ENCODE results near the gene FANCC. TPM values are rescaled to one million over a fixed set of nuclear protein-coding genes. Genes with fewer than 3 reads are reported as not detected.

The FANCC gene
- total RNA-seq, 2 experiments from 2014 or later: 5.7 to 6.3 TPM

GRCh38 chr9:95177617-95178016 lies 139.9 kb downstream of the FANCC start:
- ATAC-seq (ENCODE audit: poor library complexity): no peak
- Mint-ChIP-seq H3K36me3 (ENCODE audit: low read depth) (no peaks in the 10 kb centered on the region), H3K4me1 (ENCODE audit: low read depth) (no peaks in the 10 kb centered on the region), H3K9me3 (no peaks in the 10 kb centered on the region), H3K4me3 (no peak overlapping the region), H3K27me3 (no peaks in the 10 kb centered on the region), H3K27ac (no peak overlapping the region)
- no peaks in the 10 kb centered on the region for H3K27me3 ChIP-seq (ENCODE audit: control insufficient read depth in 1 of 2, insufficient read depth in 2 of 2, low read length in 2 of 2)
- DNase-seq: no peak
- ChIA-PET POLR2A (no interaction called here), CTCF (interaction anchor here (0.8 kb wide), 1 partner anchor 10 kb away, joined by 3 read pairs; no protein-coding TSS in a partner anchor)
- H3K36me3 ChIP-seq (ENCODE audit: insufficient read depth, low read length): no peaks in the 10 kb centered on the region
- no peak overlapping the region for H3K4me3 ChIP-seq (ENCODE audit: low read length)
- no peak overlapping the region for H3K27ac ChIP-seq (ENCODE audit: low read depth in 1 of 2, low read length in 2 of 2)
- H3K4me1 ChIP-seq (ENCODE audit: insufficient read depth, low read length): no peaks in the 10 kb centered on the region
- TF ChIP-seq, protein P1, sequence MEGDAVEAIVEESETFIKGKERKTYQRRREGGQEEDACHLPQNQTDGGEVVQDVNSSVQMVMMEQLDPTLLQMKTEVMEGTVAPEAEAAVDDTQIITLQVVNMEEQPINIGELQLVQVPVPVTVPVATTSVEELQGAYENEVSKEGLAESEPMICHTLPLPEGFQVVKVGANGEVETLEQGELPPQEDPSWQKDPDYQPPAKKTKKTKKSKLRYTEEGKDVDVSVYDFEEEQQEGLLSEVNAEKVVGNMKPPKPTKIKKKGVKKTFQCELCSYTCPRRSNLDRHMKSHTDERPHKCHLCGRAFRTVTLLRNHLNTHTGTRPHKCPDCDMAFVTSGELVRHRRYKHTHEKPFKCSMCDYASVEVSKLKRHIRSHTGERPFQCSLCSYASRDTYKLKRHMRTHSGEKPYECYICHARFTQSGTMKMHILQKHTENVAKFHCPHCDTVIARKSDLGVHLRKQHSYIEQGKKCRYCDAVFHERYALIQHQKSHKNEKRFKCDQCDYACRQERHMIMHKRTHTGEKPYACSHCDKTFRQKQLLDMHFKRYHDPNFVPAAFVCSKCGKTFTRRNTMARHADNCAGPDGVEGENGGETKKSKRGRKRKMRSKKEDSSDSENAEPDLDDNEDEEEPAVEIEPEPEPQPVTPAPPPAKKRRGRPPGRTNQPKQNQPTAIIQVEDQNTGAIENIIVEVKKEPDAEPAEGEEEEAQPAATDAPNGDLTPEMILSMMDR (IDR thresholded peaks at IDR 0.05): no peak
- intact Hi-C loops (cut with DNase I, micrococcal nuclease): loop anchor here in 1 of 2 experiments (5.0 kb wide), 1 partner anchor 495 kb away; no protein-coding TSS in a partner anchor
- no peaks in the 10 kb centered on the region for H3K9me3 ChIP-seq (ENCODE audit: control insufficient read depth in 1 of 2, insufficient read depth in 1 of 2, low read length in 2 of 2)

GRCh38 chr9:95176755-95177319 lies 140.7 kb downstream of the FANCC start:
- Histone ChIP-seq H3K27ac (ENCODE audit: low read depth in 1 of 2, low read length in 2 of 2) (no peak overlapping the region), H3K4me1 (ENCODE audit: insufficient read depth, low read length) (no peaks in the 10 kb centered on the region), H3K9me3 (ENCODE audit: control insufficient read depth in 1 of 2, insufficient read depth in 1 of 2, low read length in 2 of 2) (no peaks in the 10 kb centered on the region), H3K27me3 (ENCODE audit: control insufficient read depth in 1 of 2, insufficient read depth in 2 of 2, low read length in 2 of 2) (no peaks in the 10 kb centered on the region), H3K36me3 (ENCODE audit: insufficient read depth, low read length) (no peaks in the 10 kb centered on the region), H3K4me3 (ENCODE audit: low read length) (no peak overlapping the region)
- TF ChIP-seq, protein P1 (IDR thresholded peaks at IDR 0.05): no peak
- ATAC-seq (ENCODE audit: poor library complexity): no peak
- Mint-ChIP-seq H3K4me3 (no peak overlapping the region), H3K4me1 (ENCODE audit: low read depth) (no peaks in the 10 kb centered on the region), H3K27ac (no peak overlapping the region), H3K27me3 (no peaks in the 10 kb centered on the region), H3K9me3 (no peaks in the 10 kb centered on the region), H3K36me3 (ENCODE audit: low read depth) (no peaks in the 10 kb centered on the region)
- intact Hi-C loops (cut with DNase I, micrococcal nuclease): loop anchor here in 1 of 2 experiments (5.0 kb wide), 1 partner anchor 495 kb away; no protein-coding TSS in a partner anchor
- DNase-seq: no peak
- ChIA-PET POLR2A (no interaction called here), CTCF (no interaction called here)

GRCh38 chr9:95175523-95175922 lies 142.0 kb downstream of the FANCC start:
- H3K27ac Mint-ChIP-seq: no peak overlapping the region
- H3K36me3 Mint-ChIP-seq (ENCODE audit: low read depth): no peaks in the 10 kb centered on the region

More at GRCh38 chr9:95175523-95175922, 142.0 kb downstream of the FANCC start:
- H3K9me3 ChIP-seq (ENCODE audit: control insufficient read depth in 1 of 2, insufficient read depth in 1 of 2, low read length in 2 of 2): no peaks in the 10 kb centered on the region
- no peaks in the 10 kb centered on the region for H3K27me3 ChIP-seq (ENCODE audit: control insufficient read depth in 1 of 2, insufficient read depth in 2 of 2, low read length in 2 of 2)
- H3K27me3 Mint-ChIP-seq: no peaks in the 10 kb centered on the region
- no peaks in the 10 kb centered on the region for H3K36me3 ChIP-seq (ENCODE audit: insufficient read depth, low read length)
- H3K9me3 Mint-ChIP-seq: no peaks in the 10 kb centered on the region
- no peak overlapping the region for H3K4me3 Mint-ChIP-seq
- TF ChIP-seq, protein P1 (IDR thresholded peaks at IDR 0.05): no peak
- no peaks in the 10 kb centered on the region for H3K4me1 Mint-ChIP-seq (ENCODE audit: low read depth)
- H3K27ac ChIP-seq (ENCODE audit: low read depth in 1 of 2, low read length in 2 of 2): no peak overlapping the region
- ATAC-seq (ENCODE audit: poor library complexity): no peak
- ChIA-PET CTCF (no interaction called here), POLR2A (no interaction called here)
- H3K4me1 ChIP-seq (ENCODE audit: insufficient read depth, low read length): no peaks in the 10 kb centered on the region
- H3K4me3 ChIP-seq (ENCODE audit: low read length): no peak overlapping the region
- intact Hi-C loops (cut with DNase I, micrococcal nuclease): loop anchor here in 1 of 2 experiments (5.0 kb wide), 1 partner anchor 493 kb away; no protein-coding TSS in a partner anchor
- DNase-seq: no peak
